B cell (primary cell): Measurements from ENCODE around the gene ZNF366. TPM values are rescaled to one million over a fixed set of nuclear protein-coding genes. Genes with fewer than 3 reads are reported as not detected.

ENCODE experiments used
- ATAC-seq: fragments of 200-7000 bp; cut with Tn5 transposase; one replicate; pipeline ENCODE4 v1.10.0; 2021; ENCODE audit warnings: low read depth, mild to moderate bottlenecking, moderate number of reproducible peaks, moderate library complexity
- CTCF ChIA-PET: fragments of 350-600 bp; sonication (Branson Sonifier 250); formaldehyde crosslinking; loops from one replicate; lab custom pipeline; 2021; ENCODE audit warnings: antibody characterized with exemption, inconsistent platforms; lab: Charles Lee
- POLR2A ChIA-PET: fragments of 350-600 bp; sonication (Branson Sonifier 250); formaldehyde crosslinking; loops from one replicate; lab custom pipeline; 2021; ENCODE audit warnings: antibody characterized with exemption; lab: Charles Lee
- DNase-seq: peaks from one replicate; pipeline ENCODE4 v3.0.0; 2013
- H2AFZ ChIP-seq: 2 replicates; pipeline ENCODE4 v1.6.1; 2012; ENCODE audit warnings: mild to moderate bottlenecking, low read depth, low read length; ENCODE audit not compliant: insufficient read depth, poor library complexity, severe bottlenecking
- H3K27ac ChIP-seq, 2 donors: 1 replicate in 1 of 2; 2 replicates in 1 of 2; pipeline ENCODE4 v1.5.1; 2012 to 2013; ENCODE audit warnings: low read length in 2 of 2, mild to moderate bottlenecking in 2 of 2, moderate library complexity in 1 of 2
- H3K27me3 ChIP-seq, 4 experiments: fragments of 200-600 bp in 1 of 4; sonication (generic) in 1 of 4; replicated peaks in 1 of 4; 1 replicate in 2 of 4; 2 replicates in 2 of 4; pipeline versions ENCODE4 v1.6.1 to v1.7.0; 2013 to 2016; ENCODE audit warnings: low read length in 3 of 4, mild to moderate bottlenecking in 2 of 4, mixed read lengths in 1 of 4, moderate library complexity in 1 of 4; ENCODE audit not compliant: insufficient read depth in 4 of 4, control insufficient read depth in 3 of 4; ENCODE audit errors: control extremely low read depth in 1 of 4
- H3K36me3 ChIP-seq, 2 experiments: replicated peaks in 1 of 2; 1 replicate in 1 of 2; 2 replicates in 1 of 2; pipeline versions ENCODE4 v1.6.1 to v1.7.1; 2013; ENCODE audit warnings: low read length in 1 of 2; ENCODE audit not compliant: insufficient read depth in 2 of 2, control insufficient read depth in 1 of 2; ENCODE audit errors: control extremely low read depth in 1 of 2, extremely low read depth in 1 of 2
- H3K4me1 ChIP-seq, 2 donors: fragments of 200-600 bp in 1 of 2; sonication (generic) in 1 of 2; 1 replicate in 1 of 2; 2 replicates in 1 of 2; pipeline versions ENCODE4 v1.5.1 to v1.6.1; 2013 to 2017; ENCODE audit warnings: low read length in 2 of 2; ENCODE audit not compliant: control insufficient read depth in 2 of 2, insufficient read depth in 2 of 2
- H3K4me2 ChIP-seq: replicated peaks from 2 replicates; pipeline ENCODE3; 2012; ENCODE audit warnings: mild to moderate bottlenecking, low read depth, low read length; ENCODE audit not compliant: poor library complexity, severe bottlenecking
- H3K4me3 ChIP-seq, 5 experiments: fragments of 200-600 bp in 1 of 5; sonication (generic) in 1 of 5; 1 replicate in 3 of 5; 2 replicates in 2 of 5; pipeline versions ENCODE4 v1.5.1 to v1.7.0; 2011 to 2016; ENCODE audit warnings: low read length in 4 of 5, mild to moderate bottlenecking in 4 of 5, low read depth in 2 of 5, control low read depth in 1 of 5, moderate library complexity in 1 of 5; ENCODE audit not compliant: insufficient read depth in 1 of 5; ENCODE audit errors: control extremely low read depth in 1 of 5, extremely low read depth in 1 of 5
- H3K79me2 ChIP-seq: fragments of 200-600 bp; sonication (generic); one replicate; pipeline ENCODE4 v1.6.0; 2016; ENCODE audit warnings: low read length; ENCODE audit not compliant: control insufficient read depth, insufficient read depth
- H3K9ac ChIP-seq: fragments of 200-600 bp; sonication (generic); 2 replicates; pipeline ENCODE4 v1.6.1; 2017; ENCODE audit warnings: mild to moderate bottlenecking, low read length, moderate library complexity
- H3K9me3 ChIP-seq, 3 donors: one replicate each; pipeline versions ENCODE4 v1.6.1 to v1.7.1; 2013; ENCODE audit warnings: low read length in 2 of 3; ENCODE audit not compliant: control insufficient read depth in 2 of 3, insufficient read depth in 1 of 3; ENCODE audit errors: control extremely low read depth in 1 of 3
- H4K20me1 ChIP-seq: 2 replicates; pipeline ENCODE4 v1.6.0; 2012; ENCODE audit warnings: mild to moderate bottlenecking, low read length; ENCODE audit not compliant: insufficient read depth, control insufficient read depth, poor library complexity, severe bottlenecking
- H3K27ac Mint-ChIP-seq: one replicate; pipeline ENCODE4 v1.8.0; 2021; ENCODE audit warnings: mixed read lengths
- H3K27me3 Mint-ChIP-seq: one replicate; pipeline ENCODE4 v1.8.0; 2021; ENCODE audit warnings: mixed read lengths
- H3K4me1 Mint-ChIP-seq: one replicate; pipeline ENCODE4 v1.8.0; 2021; ENCODE audit warnings: mixed read lengths
- H3K4me3 Mint-ChIP-seq: one replicate; pipeline ENCODE4 v1.8.0; 2021; ENCODE audit warnings: mixed read lengths
- H3K9me3 Mint-ChIP-seq: one replicate; pipeline ENCODE4 v1.8.0; 2022; ENCODE audit warnings: mixed read lengths; ENCODE audit not compliant: insufficient read depth
- CTCF ChIP-seq: fragments of 200-600 bp; IDR thresholded peaks from one replicate; pipeline ENCODE4 v1.8.0; 2022; ENCODE audit warnings: antibody characterized with exemption, mild to moderate bottlenecking
- EZH2 ChIP-seq: IDR thresholded peaks from 2 replicates; pipeline ENCODE4 v1.6.1; 2012; ENCODE audit warnings: borderline replicate concordance, low read depth, mild to moderate bottlenecking, moderate library complexity, low read length; ENCODE audit not compliant: insufficient read depth, poor library complexity, severe bottlenecking
- WGBS: methylation state at CpG from one replicate; pipeline ENCODE4 v1.1.5; 2013; ENCODE audit warnings: missing lambda C conversion rate; ENCODE audit not compliant: insufficient coverage; 5-methylcytosine and 5-hydroxymethylcytosine counted together
- intact Hi-C: fragments of 100-400 bp; cut with micrococcal nuclease; formaldehyde crosslinking; loops from one replicate; pipeline ENCODE4 v1.10.0; 2022
- polyA plus RNA-seq: library from polyadenylated mRNA; depleted of rRNA; stranded (reverse); fragments of >200 nt; gene quantifications from 2 replicates; pipeline ENCODE4 v1.2.3, GENCODE V29; 2012
- total RNA-seq, 2 donors: library from RNA; stranded (reverse); fragments of 120-200 nt in 1 of 2; gene quantifications; 1 replicate in 1 of 2; 2 replicates in 1 of 2; pipeline versions ENCODE4 v1.2.3 to v1.2.4, GENCODE V29; 2013 to 2022

The ZNF366 gene
- total and polyA plus RNA-seq, 2 donors (not counting 1 experiment from before 2014, with no cell fraction given), result 0.03 TPM; not detected in 1

DNA sequence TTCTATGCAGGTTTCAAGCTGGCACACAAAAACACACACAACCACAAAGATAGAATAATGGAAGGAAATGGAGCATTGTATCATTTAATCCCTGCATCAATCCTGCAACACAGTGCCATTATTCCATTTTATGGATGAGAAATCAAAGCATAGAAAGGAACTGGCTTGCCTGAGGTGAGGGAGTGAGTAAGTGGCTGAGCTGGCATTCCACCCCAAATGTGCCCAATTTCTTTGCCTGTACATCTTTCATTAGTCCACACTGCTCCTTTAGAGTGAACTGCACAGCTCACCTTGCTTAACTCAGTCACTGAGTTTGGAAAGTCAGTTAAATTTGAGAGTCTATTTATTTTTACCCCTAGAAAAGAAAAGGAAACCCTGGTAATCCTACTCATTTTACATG, 28.9 kb downstream of the ZNF366 start:
- Histone ChIP-seq H3K27me3 (peaks cover 0 to 3% (median 0%) of the 10 kb centered on the region in 4 experiments), H3K4me2 (no peak overlapping the region), H3K9me3 (no peaks in the 10 kb centered on the region), H3K4me1 (no peaks in the 10 kb centered on the region), H3K4me3 (no peak overlapping the region), H4K20me1 (no peaks in the 10 kb centered on the region), H3K27ac (no peak overlapping the region), H3K36me3 (no peaks in the 10 kb centered on the region), H3K79me2 (no peaks in the 10 kb centered on the region), H2AFZ (no peak overlapping the region), H3K9ac (no peak overlapping the region)
- intact Hi-C loops, result no loop called here
- Mint-ChIP-seq H3K27ac (no peak overlapping the region), H3K4me1 (no peaks in the 10 kb centered on the region), H3K4me3 (no peak overlapping the region), H3K9me3 (no peaks in the 10 kb centered on the region), H3K27me3 (peaks cover 22% of the 10 kb centered on the region)
- ChIA-PET POLR2A (no interaction called here), CTCF (no interaction called here)
- DNase-seq (no peak), ATAC-seq (no peak)
- TF ChIP-seq EZH2, result no peak
- TF ChIP-seq CTCF, result no peak

GRCh38 chr5:72477644-72478043, 29.6 kb downstream of the ZNF366 start:
- ChIA-PET POLR2A (no interaction called here), CTCF (interaction anchor here (0.8 kb wide), 1 partner anchor 29 kb away, joined by 4 read pairs; no protein-coding TSS in a partner anchor)
- no peak overlapping the region for H3K27ac ChIP-seq
- WGBS, result 93% methylated on average over 3 of the region's 4 CpGs
- H3K9me3 ChIP-seq, result no peaks in the 10 kb centered on the region
- no peaks in the 10 kb centered on the region for H3K79me2 ChIP-seq
- H3K9me3 Mint-ChIP-seq, result no peaks in the 10 kb centered on the region
- no peak overlapping the region for H3K4me2 ChIP-seq
- H3K4me3 Mint-ChIP-seq, result no peak overlapping the region
- DNase-seq (no peak), ATAC-seq (no peak)
- H3K36me3 ChIP-seq, result no peaks in the 10 kb centered on the region
- no peaks in the 10 kb centered on the region for H3K4me1 Mint-ChIP-seq
- TF ChIP-seq CTCF (no peak), EZH2 (no peak)
- intact Hi-C loops, result no loop called here
- no peaks in the 10 kb centered on the region for H3K4me1 ChIP-seq
- H4K20me1 ChIP-seq, result no peaks in the 10 kb centered on the region
- no peak overlapping the region for H3K4me3 ChIP-seq
- peaks cover 29% of the 10 kb centered on the region for H3K27me3 Mint-ChIP-seq
- H3K9ac ChIP-seq, result no peak overlapping the region
- H2AFZ ChIP-seq, result no peak overlapping the region
- H3K27me3 ChIP-seq, result peaks cover 0 to 3% (median 0%) of the 10 kb centered on the region in 4 experiments
- no peak overlapping the region for H3K27ac Mint-ChIP-seq
